NCI-H446 treated with DMSO at 0.1 percent for 48 hours (cell line): ENCODE measurements around the gene RELN.
"Not testable (repeated sequence)": the region's sequence is repeated elsewhere in the genome, so short reads cannot be mapped to it uniquely, and the experiment has no call there.

Experiments used
- DNase-seq: peaks from one replicate; lab custom pipeline; 2025; lab: John Stamatoyannopoulos, UW

The RELN gene

DNA sequence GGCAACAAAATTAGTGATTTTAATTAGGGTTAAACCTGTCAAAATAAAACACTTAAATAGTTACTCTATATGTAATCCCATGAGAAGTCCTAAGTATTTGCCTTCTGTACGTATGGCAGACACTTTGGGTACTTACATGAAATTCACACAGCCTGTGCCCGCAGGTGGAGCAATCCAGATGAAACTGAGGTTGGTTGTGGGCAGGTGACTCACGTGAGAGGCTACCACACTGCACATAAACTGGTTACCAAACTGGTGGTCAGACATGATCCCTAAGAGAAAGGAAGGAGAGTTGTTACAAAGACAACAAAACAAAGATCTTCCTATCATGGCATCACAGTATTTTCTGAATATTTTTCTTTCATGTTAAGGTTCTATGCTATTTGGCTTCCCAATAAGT, 156.1 kb downstream of the RELN start:
- no peak for DNase-seq

GRCh38 chr7:103832438-103832837, 157.0 kb downstream of the RELN start:
- DNase-seq: no peak

DNA sequence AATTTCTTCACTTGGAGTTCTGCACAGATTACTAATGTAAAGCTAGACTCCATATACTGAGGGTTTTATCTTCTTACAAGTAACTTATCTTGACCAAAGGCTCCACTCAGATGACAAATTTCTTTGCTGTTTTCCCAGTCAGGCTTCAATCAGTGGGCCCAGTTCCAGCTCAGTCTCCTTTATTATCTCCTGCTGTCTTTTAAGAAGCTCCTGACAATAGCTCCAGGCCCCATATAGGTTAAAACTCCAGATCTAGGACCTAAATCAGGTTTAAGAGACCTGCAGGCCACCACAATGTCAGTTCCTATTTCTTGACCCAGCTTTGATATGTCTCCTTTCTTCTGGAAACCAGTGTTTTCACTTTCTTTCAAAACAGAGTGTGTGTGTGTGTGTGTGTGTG, 165.2 kb downstream of the RELN start:
- DNase-seq: no peak

GRCh38 chr7:103823084-103823483, 166.4 kb downstream of the RELN start:
- no peak for DNase-seq

- no peak for DNase-seq
These were observed 168.4 kb downstream of the RELN start for GRCh38 chr7:103821092-103821491.

GRCh38 chr7:103815972-103816371, 173.5 kb downstream of the RELN start:
- not testable (repeated sequence) for DNase-seq

DNA sequence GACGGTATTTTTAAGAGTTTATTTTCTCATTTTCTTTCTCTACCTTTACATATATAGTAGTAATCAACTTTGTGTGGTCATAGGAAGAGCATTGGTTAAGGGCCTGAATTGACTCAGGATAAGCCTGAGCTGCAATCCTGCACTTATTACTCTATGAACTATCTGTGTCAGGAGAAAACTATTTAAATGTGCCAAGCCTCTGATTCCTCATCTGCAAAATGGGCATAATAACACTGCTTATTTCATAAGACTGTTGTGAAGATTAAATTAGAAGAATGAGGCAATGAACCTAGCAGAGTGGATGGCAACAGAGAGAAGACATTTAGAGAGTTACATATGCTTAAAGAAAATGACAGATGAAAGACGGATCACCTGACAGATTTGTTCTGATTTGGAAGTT, 175.5 kb downstream of the RELN start:
- no peak for DNase-seq

DNA sequence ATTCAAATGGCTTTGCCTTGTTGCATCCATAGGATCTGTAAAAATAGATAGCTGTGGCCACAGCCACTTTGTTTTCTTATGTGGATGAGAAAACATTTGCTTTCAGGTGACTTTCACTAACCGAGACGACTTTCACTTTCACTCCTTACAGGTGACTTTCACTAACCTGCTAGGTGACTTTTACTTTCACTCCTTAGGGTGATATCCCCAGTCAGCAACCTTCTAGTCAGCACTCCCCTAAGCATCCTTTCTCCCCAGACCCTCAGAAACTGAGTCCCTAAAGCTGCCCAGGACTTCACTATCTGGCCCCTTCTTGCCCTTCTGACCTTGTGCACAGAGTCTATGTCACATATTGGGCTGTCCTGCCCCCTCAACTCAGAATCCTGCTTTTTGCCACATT, 177.5 kb downstream of the RELN start:
- no peak for DNase-seq

DNA sequence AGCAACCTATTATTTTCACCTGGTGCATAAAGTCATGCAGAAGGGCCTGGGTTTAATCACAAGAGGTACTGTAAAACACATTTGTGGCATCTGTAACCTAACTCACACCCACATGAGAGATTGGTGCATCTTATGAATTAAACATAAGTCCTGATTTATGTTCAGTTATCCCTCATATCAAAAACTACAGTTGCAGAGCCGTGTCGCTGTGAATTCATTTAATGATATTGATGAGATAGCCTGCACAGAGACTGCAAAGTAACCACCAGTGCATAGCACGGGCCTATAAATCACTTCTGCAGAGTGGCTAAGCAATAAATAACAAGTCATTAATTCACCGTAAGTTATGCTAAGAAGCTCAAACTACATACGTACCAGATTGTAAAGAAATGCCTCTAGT, 178.2 kb downstream of the RELN start:
- DNase-seq: no peak

DNA sequence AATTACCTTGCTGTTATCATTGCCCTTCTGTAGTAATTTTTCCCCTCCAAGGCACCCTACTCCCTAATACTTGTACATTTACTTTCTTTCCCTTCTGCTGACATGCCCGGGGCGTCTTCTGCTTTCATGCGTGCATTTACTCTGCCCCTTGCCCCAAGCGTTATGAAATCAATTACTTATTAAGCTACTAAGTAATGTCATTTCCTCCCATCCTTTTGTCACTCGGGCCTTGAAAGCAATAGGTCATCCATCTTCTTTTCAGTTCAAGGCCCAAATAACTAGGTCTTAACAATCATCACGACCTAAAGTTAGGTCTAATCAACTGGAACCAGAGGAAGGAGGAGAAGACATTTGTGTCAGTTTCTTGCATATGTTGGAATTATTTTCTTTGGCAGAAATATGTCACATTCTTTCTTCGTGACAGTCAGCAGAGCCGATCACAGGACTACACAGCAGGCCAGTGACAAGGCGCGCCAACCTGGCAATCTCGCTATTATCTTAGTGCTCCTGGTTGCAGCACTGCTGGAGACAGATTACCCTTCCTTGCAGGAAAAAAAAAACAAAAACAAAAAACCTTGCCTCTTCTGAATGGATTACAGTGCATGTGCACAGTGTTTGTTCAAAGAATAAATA, 179.2 kb downstream of the RELN start:
- no peak for DNase-seq

DNA sequence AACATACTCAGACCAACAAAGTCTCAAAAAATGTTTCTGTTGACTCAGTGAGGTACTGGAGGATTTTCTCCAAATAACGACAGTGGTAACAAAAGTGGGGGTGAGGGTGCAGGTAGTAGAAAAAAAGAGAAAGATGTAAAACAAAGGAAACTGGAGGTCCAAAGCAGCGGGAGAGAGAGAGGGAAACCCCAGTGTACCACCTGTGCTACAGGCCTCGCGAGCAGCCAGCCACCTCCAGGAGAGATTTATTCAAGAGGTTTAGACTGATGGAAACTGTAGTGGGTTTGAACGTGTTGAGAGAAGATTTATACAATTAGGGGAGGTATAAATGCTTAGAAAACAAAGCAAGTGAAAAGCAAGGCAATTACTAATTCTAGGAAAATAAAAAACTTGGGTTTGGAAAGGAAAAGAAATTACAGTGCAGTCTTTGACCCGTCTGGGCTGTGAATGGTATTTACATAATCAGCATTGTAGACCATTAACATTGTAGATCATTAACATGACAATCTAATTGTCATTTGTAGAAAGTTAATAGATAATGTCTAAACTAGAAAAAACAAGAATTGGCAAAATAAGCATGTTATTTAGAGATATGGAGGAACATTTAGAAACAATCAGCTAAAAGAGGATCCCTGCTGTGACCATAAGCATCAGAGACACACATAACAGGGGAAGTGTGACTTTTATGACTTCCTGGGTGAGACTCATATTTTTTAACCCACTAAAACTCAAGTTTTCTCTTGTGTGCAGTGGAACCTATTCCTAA, 180.0 kb downstream of the RELN start:
- DNase-seq: no peak

DNA sequence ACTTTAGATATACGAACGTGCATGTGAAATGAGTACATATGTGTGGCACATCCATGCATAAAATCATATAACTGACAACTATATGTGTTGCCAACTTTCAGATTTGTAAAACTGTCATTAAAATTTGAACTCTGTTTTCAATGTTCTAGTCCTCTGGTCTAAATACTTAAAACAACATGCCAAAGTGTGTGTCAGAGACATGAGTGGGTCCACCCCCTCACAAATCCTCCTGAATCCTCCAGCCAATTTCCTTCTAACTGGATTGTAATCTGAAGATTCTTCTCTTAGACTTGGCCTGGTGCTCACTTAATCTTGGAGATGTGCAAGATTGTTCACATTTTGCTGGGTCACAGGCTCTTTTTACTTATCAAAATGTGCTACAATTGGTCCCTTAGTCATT, 184.1 kb downstream of the RELN start:
- DNase-seq: no peak

- no peak for DNase-seq
These were observed 185.8 kb downstream of the RELN start for GRCh38 chr7:103803631-103804030.

DNA sequence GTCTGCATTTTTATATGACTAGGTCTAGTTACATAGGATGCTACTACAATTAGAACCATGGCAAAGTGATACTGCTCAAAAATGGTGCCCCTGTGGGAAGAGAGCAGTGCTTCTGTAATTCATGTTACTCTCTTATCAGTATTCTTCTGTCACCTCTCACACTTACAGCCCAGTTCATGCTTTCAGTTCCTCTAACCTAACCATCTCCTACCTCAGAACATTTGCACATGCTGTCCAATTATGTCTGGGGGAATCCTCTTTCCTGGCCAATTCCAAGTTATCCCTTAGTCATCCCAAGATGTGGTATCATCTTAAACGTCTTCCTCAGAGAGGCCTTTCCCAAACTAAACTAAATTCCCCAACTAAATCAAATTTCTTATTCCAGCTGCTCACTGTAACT, 190.2 kb downstream of the RELN start:
- no peak for DNase-seq

DNA sequence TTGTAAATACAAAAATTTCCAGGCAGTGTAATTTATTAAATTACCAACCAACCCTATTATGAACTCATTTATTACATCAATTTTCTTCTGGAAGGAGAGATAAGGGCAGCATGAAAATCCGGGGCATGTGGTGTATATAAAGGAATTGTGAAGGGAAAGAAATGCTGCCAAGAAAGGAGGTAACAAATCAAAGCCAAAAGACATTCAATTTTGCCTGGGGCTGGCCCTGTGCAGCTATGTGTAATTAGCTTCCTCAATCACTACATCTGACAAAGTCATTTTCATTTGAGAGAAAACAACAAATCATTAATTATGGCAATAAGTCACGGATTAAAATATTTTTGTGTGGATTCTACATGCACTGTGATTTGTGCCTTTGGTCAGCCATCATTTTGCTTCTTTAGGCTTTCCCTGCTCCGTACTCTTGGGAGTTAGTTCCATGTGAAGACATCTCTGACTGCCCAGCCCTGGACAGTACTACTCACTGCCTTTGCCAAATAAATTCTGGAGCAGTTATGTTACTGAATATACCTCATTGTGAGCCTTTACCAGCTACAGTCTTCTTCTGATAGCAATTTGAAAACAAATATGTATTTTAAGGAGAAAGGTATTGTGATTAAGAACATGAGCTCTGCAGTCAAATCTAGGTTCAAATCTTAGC, 191.7 kb downstream of the RELN start:
- DNase-seq: peak; percentile 30

GRCh38 chr7:103796327-103796962, 193.0 kb downstream of the RELN start:
- DNase-seq: no peak

GRCh38 chr7:103795787-103796186, 193.7 kb downstream of the RELN start:
- DNase-seq: no peak

DNA sequence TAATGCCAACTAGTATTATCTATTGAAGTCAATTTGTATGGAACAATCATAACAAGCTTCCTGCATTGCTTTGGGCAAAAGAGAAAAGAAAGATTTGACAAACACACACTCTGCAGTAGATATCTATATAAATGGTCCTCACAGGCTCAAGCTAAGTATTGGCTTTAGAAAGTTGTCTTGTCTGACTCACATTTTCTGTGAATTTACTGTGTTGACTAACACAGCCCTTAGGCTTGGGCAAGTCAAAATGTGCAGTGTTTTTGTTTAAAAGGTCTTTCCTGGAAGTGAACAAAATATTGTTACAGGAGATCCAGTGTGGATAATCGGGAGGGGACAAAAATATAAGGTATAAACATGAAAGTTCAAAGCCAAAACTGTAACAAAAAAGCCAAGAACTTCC, 194.4 kb downstream of the RELN start:
- DNase-seq: no peak

- DNase-seq: no peak
These were observed 195.0 kb downstream of the RELN start for GRCh38 chr7:103794424-103794823.

DNA sequence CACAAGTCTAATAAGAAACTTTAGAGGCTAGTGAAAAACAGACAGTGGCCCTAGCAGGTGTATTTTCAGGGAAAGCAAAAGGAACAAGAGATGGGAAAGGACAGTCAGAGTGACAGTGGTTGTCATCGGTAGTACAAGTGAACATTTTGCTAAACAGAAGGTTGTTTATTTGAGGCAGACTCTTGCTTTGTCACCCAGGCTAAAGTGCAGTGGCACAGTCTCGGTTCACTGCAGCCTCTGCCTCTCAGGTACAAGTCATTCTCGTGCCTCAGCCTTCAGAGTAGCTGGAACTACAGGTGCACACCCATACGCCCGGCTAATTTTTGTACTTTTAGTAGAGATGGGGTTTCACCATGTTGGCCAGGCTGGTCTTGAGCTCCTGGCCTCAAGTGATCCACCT, 195.8 kb downstream of the RELN start:
- DNase-seq: no peak

GRCh38 chr7:103791894-103792293, 197.6 kb downstream of the RELN start:
- no peak for DNase-seq

DNA sequence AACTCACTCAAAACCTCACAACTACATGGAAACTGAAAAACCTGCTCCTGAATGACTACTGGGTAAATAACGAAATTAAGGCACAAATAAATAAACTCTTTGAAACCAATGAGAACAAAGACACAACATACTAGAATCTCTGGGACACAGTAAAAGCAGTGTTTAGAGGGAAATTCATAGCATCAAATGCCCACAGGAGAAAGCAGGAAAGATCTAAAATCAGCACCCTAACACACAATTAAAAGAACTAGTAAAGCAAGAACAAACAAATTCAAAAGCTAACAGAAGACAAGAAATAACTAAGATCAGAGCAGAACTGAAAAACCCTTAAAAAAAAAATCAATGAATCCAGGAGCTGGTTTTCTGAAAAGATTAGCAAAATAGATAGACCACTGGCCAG, 202.4 kb downstream of the RELN start:
- not testable (repeated sequence) for DNase-seq
